Hematopoietic multipotent progenitor cell treated with erythropoietin and hydrocortisone succinate and interleukin-3 and kit ligand, for 8 days (in vitro differentiated cells): ENCODE measurements around the gene ANK2.

Source experiments
- DNase-seq: peaks from one replicate; pipeline ENCODE4 v3.0.0-alpha.2; 2015

Gene ANK2

GRCh38 chr4:113405874-113406722, 356.6 kb downstream of the ANK2 start:
- no peak for DNase-seq

GRCh38 chr4:113406723-113407016, 357.2 kb downstream of the ANK2 start:
- DNase-seq = no peak

DNA sequence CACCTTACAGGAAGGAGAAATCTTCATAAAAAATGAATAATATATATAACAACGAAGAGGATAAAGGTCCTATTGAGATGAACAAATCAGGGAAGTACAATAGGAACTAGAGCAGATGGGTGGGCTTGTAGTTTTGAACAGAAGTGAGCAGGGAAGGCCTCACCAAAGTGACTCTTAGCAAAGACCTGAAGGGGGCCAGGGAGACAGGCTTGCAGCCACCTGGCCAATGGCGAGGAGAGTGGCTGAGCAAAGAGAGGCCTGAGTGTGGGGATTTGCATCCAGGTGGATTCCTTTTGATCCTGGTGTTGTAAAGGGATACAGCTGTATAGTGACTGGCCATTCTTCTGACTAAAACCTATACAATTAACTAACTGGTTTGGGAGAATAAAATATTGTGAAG, 358.0 kb downstream of the ANK2 start:
- DNase-seq = no peak

- DNase-seq = no peak
These were observed 359.7 kb downstream of the ANK2 start for GRCh38 chr4:113409181-113409580.

DNA sequence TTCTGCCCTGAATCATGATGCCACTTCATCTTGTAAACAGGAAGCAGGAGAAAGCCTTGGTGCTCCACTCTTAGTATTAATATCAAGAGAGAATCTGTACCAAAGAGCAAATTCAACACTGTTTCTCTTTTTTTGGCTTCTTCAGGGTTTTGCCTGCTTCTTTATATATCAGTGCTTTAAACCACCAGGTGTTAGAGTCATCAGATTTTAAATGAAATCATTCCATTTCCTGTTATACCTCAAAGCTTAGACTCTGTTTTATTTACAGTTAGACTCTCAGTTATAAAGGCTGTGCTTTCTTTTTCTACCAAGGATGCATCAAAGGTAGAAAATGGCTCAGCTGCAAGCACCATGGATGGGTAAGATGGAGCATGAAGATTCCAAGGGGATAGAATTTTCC, 361.2 kb downstream of the ANK2 start:
- no peak for DNase-seq

GRCh38 chr4:113411496-113411938, 362.1 kb downstream of the ANK2 start:
- no peak for DNase-seq

- no peak for DNase-seq
These were observed 370.2 kb downstream of the ANK2 start for GRCh38 chr4:113419631-113420030.

DNA sequence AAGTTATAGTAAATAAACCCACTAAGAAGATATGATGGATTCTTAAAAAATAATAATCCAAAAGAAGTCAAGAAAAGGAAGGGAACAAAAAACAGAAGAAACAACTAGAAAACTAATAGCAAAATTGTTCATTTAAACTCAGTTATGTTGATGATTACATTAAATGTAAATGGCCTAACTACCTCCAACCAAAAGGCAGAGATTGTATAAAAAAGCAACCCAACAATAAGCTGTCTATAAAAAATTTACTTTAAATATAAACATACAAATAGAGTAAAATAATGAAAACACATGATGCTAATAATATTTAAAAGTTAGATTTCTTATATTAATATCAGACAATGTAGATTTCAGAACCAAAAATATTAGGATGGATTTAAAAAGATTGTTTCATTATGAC, 371.5 kb downstream of the ANK2 start:
- no peak for DNase-seq

DNA sequence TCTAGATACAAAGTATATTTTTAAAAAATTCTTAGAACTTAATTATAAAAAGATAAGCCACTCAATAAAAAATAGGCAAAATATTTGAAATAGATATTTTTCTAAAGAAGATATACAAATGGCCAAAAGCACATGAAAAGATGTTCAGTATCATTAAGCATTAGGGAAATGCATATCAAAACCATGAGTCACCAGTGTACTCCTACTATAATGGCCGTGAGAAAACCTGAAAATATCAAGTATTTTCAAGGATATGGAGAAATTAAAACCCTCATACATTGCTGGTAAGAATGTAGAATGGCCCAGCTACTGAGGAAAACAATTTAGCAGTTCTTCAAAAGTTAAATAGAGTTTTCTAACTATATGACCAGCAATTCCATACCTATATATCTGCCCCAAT, 374.2 kb downstream of the ANK2 start:
- no peak for DNase-seq

DNA sequence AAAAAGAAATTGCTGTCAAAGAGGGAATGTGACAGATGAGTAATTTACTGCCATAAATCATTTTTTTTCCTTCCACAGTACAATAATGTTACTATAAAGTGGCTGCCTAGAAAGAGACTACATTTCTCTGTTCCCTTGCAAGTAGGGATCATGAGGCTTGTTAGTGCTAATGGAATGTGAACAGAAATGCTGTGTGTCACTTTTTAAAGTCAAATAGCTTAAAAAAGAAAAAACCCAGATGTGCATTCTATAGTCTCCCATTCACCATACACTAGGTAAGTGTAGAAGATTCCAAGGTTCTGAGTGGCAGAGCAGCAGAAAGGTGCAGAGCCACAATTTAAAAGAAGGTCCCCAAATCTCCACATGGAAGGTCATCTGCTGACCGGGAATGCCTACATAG, 383.7 kb downstream of the ANK2 start:
- DNase-seq = no peak
